Measurements from ENCODE around the gene NAPSA. TPM values are rescaled to one million over a fixed set of nuclear protein-coding genes. Genes with fewer than 3 reads are reported as not detected.

Gene NAPSA
- total RNA-seq, 4 donors from 2014 or later, result 0.17 to 3.7 (median 0.81) TPM

GRCh38 chr19:50312967-50313811, 52.2 kb downstream of the NAPSA start:
- TF ChIP-seq POLR2AphosphoS5 (IDR thresholded peaks at IDR 0.05) (no peak), POLR2A (IDR thresholded peaks at IDR 0.05; ENCODE audit: low read depth) (no peak), CTCF (IDR thresholded peaks at IDR 0.05) (no peak), EP300 (IDR thresholded peaks at IDR 0.05) (no peak)
- Histone ChIP-seq H3K9me3 (peaks cover 0 to 3% (median under 1%) of the 10 kb centered on the region in 4 donors), H3K4me1 (peaks cover 0 to 30% (median 9%) of the 10 kb centered on the region in 4 donors), H3K27me3 (peaks cover 3 to 87% (median 47%) of the 10 kb centered on the region in 4 donors), H3K27ac (replicated peaks in 1 of 4) (no peak overlapping the region), H3K4me3 (no peak overlapping the region), H3K36me3 (peaks cover 0 to 10% (median 4%) of the 10 kb centered on the region in 4 donors)
- WGBS, result 11% methylated on average over 22 of the region's 27 CpGs
- intact Hi-C loops (cut with DNase I), result no loop called here
- no peak for DNase-seq (ENCODE audit: extremely low spot score)

- intact Hi-C loops (cut with DNase I), result no loop called here
- no peak overlapping the region for H3K27ac ChIP-seq (replicated peaks in 1 of 4)
- H3K36me3 ChIP-seq, result peaks cover 0 to 20% (median 4%) of the 10 kb centered on the region in 4 donors
- 8% methylated on average over 14 of the region's 42 CpGs for WGBS
- no peak for DNase-seq (ENCODE audit: extremely low spot score)
- no peak overlapping the region for H3K4me3 ChIP-seq
- H3K27me3 ChIP-seq, result peaks cover 3 to 76% (median 47%) of the 10 kb centered on the region in 4 donors
- TF ChIP-seq POLR2A (IDR thresholded peaks at IDR 0.05; ENCODE audit: low read depth) (no peak), POLR2AphosphoS5 (IDR thresholded peaks at IDR 0.05) (no peak), CTCF (IDR thresholded peaks at IDR 0.05) (no peak), EP300 (IDR thresholded peaks at IDR 0.05) (no peak)
- peaks cover 0 to 30% (median 9%) of the 10 kb centered on the region in 4 donors for H3K4me1 ChIP-seq
- H3K9me3 ChIP-seq, result peaks cover 0 to 13% (median 6%) of the 10 kb centered on the region in 4 donors
Measured at GRCh38 chr19:50311723-50312635, 53.5 kb downstream of the NAPSA start.

GRCh38 chr19:50310759-50311465, 54.5 kb downstream of the NAPSA start:
- Histone ChIP-seq H3K4me1 (peaks cover 0 to 27% (median 8%) of the 10 kb centered on the region in 4 donors), H3K36me3 (peaks cover 0 to 29% (median 4%) of the 10 kb centered on the region in 4 donors), H3K27ac (replicated peaks in 1 of 4) (no peak overlapping the region), H3K27me3 (peaks cover 3 to 68% (median 46%) of the 10 kb centered on the region in 4 donors), H3K9me3 (peaks cover 0 to 15% (median 7%) of the 10 kb centered on the region in 4 donors), H3K4me3 (no peak overlapping the region)
- WGBS, result 33% methylated on average over 10 of the region's 10 CpGs
- intact Hi-C loops (cut with DNase I), result no loop called here
- DNase-seq (ENCODE audit: extremely low spot score), result no peak
- TF ChIP-seq POLR2AphosphoS5 (IDR thresholded peaks at IDR 0.05), result no peak
- no peak for TF ChIP-seq EP300 (IDR thresholded peaks at IDR 0.05)
- no peak for TF ChIP-seq POLR2A (IDR thresholded peaks at IDR 0.05; ENCODE audit: low read depth)
- TF ChIP-seq CTCF (IDR thresholded peaks at IDR 0.05), result no peak

GRCh38 chr19:50309396-50310125, 55.9 kb downstream of the NAPSA start:
- Histone ChIP-seq H3K27ac (replicated peaks in 1 of 4) (no peak overlapping the region), H3K4me3 (no peak overlapping the region), H3K27me3 (peaks cover 3 to 62% (median 36%) of the 10 kb centered on the region in 4 donors), H3K9me3 (peaks cover 0 to 15% (median 7%) of the 10 kb centered on the region in 4 donors), H3K4me1 (peaks cover 0 to 14% (median 5%) of the 10 kb centered on the region in 4 donors), H3K36me3 (peaks cover 0 to 34% (median 4%) of the 10 kb centered on the region in 4 donors)
- no peak for DNase-seq (ENCODE audit: extremely low spot score)
- WGBS, result 64% methylated on average over 13 of the region's 16 CpGs
- TF ChIP-seq EP300 (IDR thresholded peaks at IDR 0.05), result no peak
- no peak for TF ChIP-seq POLR2A (IDR thresholded peaks at IDR 0.05; ENCODE audit: low read depth)
- no peak for TF ChIP-seq CTCF (IDR thresholded peaks at IDR 0.05)
- intact Hi-C loops (cut with DNase I), result no loop called here

Measured in esophagus muscularis mucosa (tissue), 4 donors.